Memory B cell (primary cell): ENCODE results near the gene FHIT.

Source experiments
- ATAC-seq: fragments of 150-1000 bp; cut with Tn5 transposase; 2 replicates; pipeline ENCODE4 v1.10.0; 2021; ENCODE audit warnings: low read depth, mild to moderate bottlenecking, moderate library complexity
- DNase-seq, 2 donors: peaks; one replicate each; pipeline ENCODE4 v3.0.0; 2022; ENCODE audit warnings: low spot score in 2 of 2
- H3K27ac Mint-ChIP-seq: one replicate; pipeline ENCODE4 v1.8.0; 2022; ENCODE audit warnings: mild to moderate bottlenecking, moderate library complexity, mixed read lengths
- H3K27me3 Mint-ChIP-seq: one replicate; pipeline ENCODE4 v1.8.0; 2022; ENCODE audit warnings: mixed read lengths
- H3K36me3 Mint-ChIP-seq: one replicate; pipeline ENCODE4 v1.8.0; 2022; ENCODE audit warnings: mild to moderate bottlenecking, mixed read lengths
- H3K4me1 Mint-ChIP-seq: one replicate; pipeline ENCODE4 v1.8.0; 2022; ENCODE audit warnings: mixed read lengths
- H3K4me3 Mint-ChIP-seq: one replicate; pipeline ENCODE4 v1.8.0; 2022; ENCODE audit warnings: mild to moderate bottlenecking, moderate library complexity, mixed read lengths
- H3K9me3 Mint-ChIP-seq: one replicate; pipeline ENCODE4 v1.8.0; 2022; ENCODE audit warnings: mixed read lengths

FHIT gene

GRCh38 chr3:60986552-60986951, 264.7 kb downstream of the FHIT start:
- H3K9me3 Mint-ChIP-seq = peaks cover 5% of the 10 kb centered on the region
- no peak for ATAC-seq

GRCh38 chr3:60983906-60984305, 267.3 kb downstream of the FHIT start:
- Mint-ChIP-seq H3K4me3 (no peak overlapping the region), H3K27ac (no peak overlapping the region), H3K4me1 (no peaks in the 10 kb centered on the region), H3K36me3 (peaks cover 12% of the 10 kb centered on the region), H3K27me3 (no peaks in the 10 kb centered on the region), H3K9me3 (peaks cover 2% of the 10 kb centered on the region)
- no peak for DNase-seq
- ATAC-seq = no peak

More at GRCh38 chr3:60986552-60986951, 264.7 kb downstream of the FHIT start:
- Mint-ChIP-seq H3K27ac (no peak overlapping the region), H3K4me1 (no peaks in the 10 kb centered on the region), H3K27me3 (no peaks in the 10 kb centered on the region), H3K36me3 (peaks cover 10% of the 10 kb centered on the region), H3K4me3 (no peak overlapping the region)
- no peak for DNase-seq

- ATAC-seq (no peak), DNase-seq (no peak)
- Mint-ChIP-seq H3K4me1 (no peaks in the 10 kb centered on the region), H3K27me3 (no peaks in the 10 kb centered on the region), H3K4me3 (no peak overlapping the region), H3K27ac (no peak overlapping the region), H3K36me3 (peaks cover 10% of the 10 kb centered on the region), H3K9me3 (no peaks in the 10 kb centered on the region)
Measured at GRCh38 chr3:60980342-60980692, 270.9 kb downstream of the FHIT start.

- H3K4me3 Mint-ChIP-seq = no peak overlapping the region
- no peak overlapping the region for H3K27ac Mint-ChIP-seq
- H3K36me3 Mint-ChIP-seq = peaks cover 9% of the 10 kb centered on the region
- H3K4me1 Mint-ChIP-seq = no peaks in the 10 kb centered on the region
- ATAC-seq = no peak
- no peaks in the 10 kb centered on the region for H3K9me3 Mint-ChIP-seq
- H3K27me3 Mint-ChIP-seq = no peaks in the 10 kb centered on the region
- no peak for DNase-seq
Measured at GRCh38 chr3:60979461-60980341, 271.6 kb downstream of the FHIT start.

- ATAC-seq (no peak), DNase-seq (no peak)
- H3K4me3 Mint-ChIP-seq = no peak overlapping the region
- H3K36me3 Mint-ChIP-seq = peaks cover 13% of the 10 kb centered on the region
- H3K9me3 Mint-ChIP-seq = peaks cover 5% of the 10 kb centered on the region
- no peak overlapping the region for H3K27ac Mint-ChIP-seq
- H3K27me3 Mint-ChIP-seq = no peaks in the 10 kb centered on the region
- H3K4me1 Mint-ChIP-seq = no peaks in the 10 kb centered on the region
Measured at GRCh38 chr3:60973321-60973720, 277.9 kb downstream of the FHIT start.

GRCh38 chr3:60972599-60972998, 278.7 kb downstream of the FHIT start:
- ATAC-seq (no peak), DNase-seq (no peak)
- Mint-ChIP-seq H3K27ac (no peak overlapping the region), H3K27me3 (no peaks in the 10 kb centered on the region), H3K4me1 (no peaks in the 10 kb centered on the region), H3K9me3 (peaks cover 5% of the 10 kb centered on the region), H3K36me3 (peaks cover 11% of the 10 kb centered on the region), H3K4me3 (no peak overlapping the region)

GRCh38 chr3:60970850-60971249, 280.4 kb downstream of the FHIT start:
- no peak for DNase-seq
- no peaks in the 10 kb centered on the region for H3K4me1 Mint-ChIP-seq
- H3K4me3 Mint-ChIP-seq = no peak overlapping the region
- no peaks in the 10 kb centered on the region for H3K27me3 Mint-ChIP-seq
- peaks cover 5% of the 10 kb centered on the region for H3K9me3 Mint-ChIP-seq
- no peak overlapping the region for H3K27ac Mint-ChIP-seq
- ATAC-seq = no peak
- peaks cover 9% of the 10 kb centered on the region for H3K36me3 Mint-ChIP-seq

- Mint-ChIP-seq H3K27ac (no peak overlapping the region), H3K9me3 (peaks cover 10% of the 10 kb centered on the region), H3K27me3 (no peaks in the 10 kb centered on the region), H3K4me3 (no peak overlapping the region), H3K4me1 (no peaks in the 10 kb centered on the region), H3K36me3 (peaks cover 2% of the 10 kb centered on the region)
- ATAC-seq = no peak
- DNase-seq = no peak
Measured at GRCh38 chr3:60967141-60967540, 284.1 kb downstream of the FHIT start.

GRCh38 chr3:60957541-60957940, 293.7 kb downstream of the FHIT start:
- ATAC-seq (no peak), DNase-seq (no peak)
- Mint-ChIP-seq H3K4me1 (no peaks in the 10 kb centered on the region), H3K9me3 (peaks cover 15% of the 10 kb centered on the region), H3K36me3 (peaks cover 2% of the 10 kb centered on the region), H3K4me3 (no peak overlapping the region), H3K27ac (no peak overlapping the region), H3K27me3 (no peaks in the 10 kb centered on the region)

- Mint-ChIP-seq H3K36me3 (peaks cover 2% of the 10 kb centered on the region), H3K9me3 (peaks cover 15% of the 10 kb centered on the region), H3K27me3 (no peaks in the 10 kb centered on the region), H3K4me1 (no peaks in the 10 kb centered on the region), H3K27ac (no peak overlapping the region), H3K4me3 (no peak overlapping the region)
- DNase-seq = no peak
- ATAC-seq = no peak
Measured at GRCh38 chr3:60956729-60957128, 294.5 kb downstream of the FHIT start.

GRCh38 chr3:60955034-60955433, 296.2 kb downstream of the FHIT start:
- Mint-ChIP-seq H3K27ac (no peak overlapping the region), H3K4me3 (no peak overlapping the region), H3K4me1 (no peaks in the 10 kb centered on the region), H3K9me3 (peaks cover 13% of the 10 kb centered on the region), H3K36me3 (peaks cover 2% of the 10 kb centered on the region), H3K27me3 (no peaks in the 10 kb centered on the region)
- DNase-seq (no peak), ATAC-seq (no peak)

- Mint-ChIP-seq H3K4me3 (no peak overlapping the region), H3K36me3 (peaks cover 2% of the 10 kb centered on the region), H3K27me3 (no peaks in the 10 kb centered on the region), H3K9me3 (peaks cover 10% of the 10 kb centered on the region), H3K4me1 (no peaks in the 10 kb centered on the region), H3K27ac (no peak overlapping the region)
- DNase-seq (no peak), ATAC-seq (no peak)
Measured at GRCh38 chr3:60954048-60954447, 297.2 kb downstream of the FHIT start.

GRCh38 chr3:60953351-60953750, 297.9 kb downstream of the FHIT start:
- Mint-ChIP-seq H3K27me3 (no peaks in the 10 kb centered on the region), H3K4me3 (no peak overlapping the region), H3K27ac (no peak overlapping the region), H3K4me1 (no peaks in the 10 kb centered on the region), H3K9me3 (peaks cover 10% of the 10 kb centered on the region), H3K36me3 (peaks cover 2% of the 10 kb centered on the region)
- ATAC-seq (no peak), DNase-seq (no peak)

GRCh38 chr3:60952055-60952454, 299.2 kb downstream of the FHIT start:
- no peak for ATAC-seq
- Mint-ChIP-seq H3K27ac (no peak overlapping the region), H3K9me3 (peaks cover 10% of the 10 kb centered on the region)

GRCh38 chr3:60949146-60949545, 302.1 kb downstream of the FHIT start:
- Mint-ChIP-seq H3K27ac (no peak overlapping the region), H3K4me3 (no peak overlapping the region), H3K27me3 (no peaks in the 10 kb centered on the region), H3K9me3 (peaks cover 3% of the 10 kb centered on the region), H3K4me1 (no peaks in the 10 kb centered on the region), H3K36me3 (no peaks in the 10 kb centered on the region)
- DNase-seq (no peak), ATAC-seq (no peak)

More at GRCh38 chr3:60952055-60952454, 299.2 kb downstream of the FHIT start:
- H3K4me1 Mint-ChIP-seq = no peaks in the 10 kb centered on the region
- no peak overlapping the region for H3K4me3 Mint-ChIP-seq
- H3K27me3 Mint-ChIP-seq = no peaks in the 10 kb centered on the region
- peaks cover 2% of the 10 kb centered on the region for H3K36me3 Mint-ChIP-seq
- DNase-seq = no peak
